ENCODE data around the gene SMAD1.
"Not testable (repeated sequence)": the region's sequence is repeated elsewhere in the genome, so short reads cannot be mapped to it uniquely, and the experiment has no call there.

The SMAD1 gene

DNA sequence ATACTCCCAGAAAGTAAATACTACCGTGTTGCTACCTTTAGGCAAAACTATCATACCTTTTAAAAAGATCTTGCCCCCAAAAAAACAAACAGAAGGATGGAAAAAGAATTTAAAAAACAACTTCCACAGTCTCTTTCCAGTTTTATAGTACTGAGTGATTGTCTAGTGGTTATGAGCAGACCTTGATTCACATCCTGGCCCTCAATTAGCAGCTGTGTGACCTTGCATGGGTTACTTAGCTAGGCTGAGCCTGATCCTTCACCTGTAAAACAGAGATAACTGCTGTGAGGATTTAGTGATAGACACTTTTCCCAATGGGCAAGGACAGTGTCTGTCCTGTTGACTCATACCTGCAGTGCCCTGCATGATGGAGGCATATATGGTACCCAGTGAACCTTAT lies 49.0 kb downstream of the SMAD1 start:
- DNase-seq, result no peak

- DNase-seq, result no peak
Observed at GRCh38 chr4:145531223-145531622, 49.6 kb downstream of the SMAD1 start.

DNA sequence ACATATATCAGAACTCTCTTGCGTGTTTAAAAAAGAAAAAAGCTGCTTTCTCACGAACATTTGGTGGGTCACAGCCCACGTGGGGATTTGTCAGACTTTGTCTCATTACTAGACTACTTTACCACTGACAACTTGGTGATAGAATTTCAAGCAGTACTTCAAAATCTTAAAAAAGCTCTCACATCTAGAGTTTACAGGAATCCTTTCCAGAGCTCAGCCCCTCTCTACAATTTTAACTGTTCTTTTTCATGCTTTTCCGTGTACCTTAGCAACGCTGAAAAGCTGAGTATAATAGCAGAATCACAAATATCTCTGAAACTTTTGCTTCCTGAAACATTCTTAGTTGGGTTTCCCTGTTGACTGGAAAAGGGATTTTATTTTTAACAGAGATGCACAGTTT lies 50.2 kb downstream of the SMAD1 start:
- no peak for DNase-seq

GRCh38 chr4:145533001-145533400 lies 51.3 kb downstream of the SMAD1 start:
- DNase-seq, result no peak

DNA sequence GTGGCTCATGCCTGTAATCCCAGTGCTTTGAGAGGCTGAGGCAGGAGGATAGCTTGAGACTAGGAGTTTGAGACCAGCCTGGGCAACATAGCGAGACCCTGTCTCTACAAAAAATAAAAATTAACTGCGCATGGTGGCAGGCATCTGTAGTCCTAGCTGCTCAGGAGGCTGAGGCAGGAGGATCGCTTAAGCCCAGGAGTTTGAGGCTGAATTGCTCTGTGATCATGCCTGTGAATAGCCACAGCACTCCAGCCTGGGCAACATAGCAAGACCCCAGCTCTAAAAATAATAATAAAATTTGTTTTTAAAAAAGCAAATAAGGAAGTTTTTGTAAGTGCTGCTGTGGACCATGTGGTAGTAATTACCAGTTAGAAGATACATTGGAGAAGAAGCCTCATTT lies 51.8 kb downstream of the SMAD1 start:
- DNase-seq, result not testable (repeated sequence)

- no peak for DNase-seq
Observed at GRCh38 chr4:145533961-145534360, 52.3 kb downstream of the SMAD1 start.

- no peak for DNase-seq
Observed at GRCh38 chr4:145535202-145535601, 53.5 kb downstream of the SMAD1 start.

DNA sequence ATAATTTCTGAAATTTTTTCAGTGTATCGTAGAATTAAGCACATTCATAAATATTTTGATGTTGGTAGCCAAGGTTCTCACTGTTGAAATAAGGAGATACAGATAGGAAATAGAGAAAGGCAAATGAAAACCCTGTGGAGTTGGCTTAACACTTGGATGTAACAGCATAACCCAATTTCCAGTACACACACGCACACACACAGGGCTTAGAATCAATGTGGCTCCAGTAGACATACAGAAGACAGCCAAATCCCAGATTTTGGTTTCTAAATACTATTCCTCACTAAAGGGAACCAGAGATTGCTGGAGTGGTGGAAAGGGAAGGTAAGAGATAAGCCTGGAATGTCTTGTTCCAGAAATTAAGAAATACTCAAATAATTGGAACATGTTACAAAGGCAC lies 54.4 kb downstream of the SMAD1 start:
- DNase-seq, result no peak

DNA sequence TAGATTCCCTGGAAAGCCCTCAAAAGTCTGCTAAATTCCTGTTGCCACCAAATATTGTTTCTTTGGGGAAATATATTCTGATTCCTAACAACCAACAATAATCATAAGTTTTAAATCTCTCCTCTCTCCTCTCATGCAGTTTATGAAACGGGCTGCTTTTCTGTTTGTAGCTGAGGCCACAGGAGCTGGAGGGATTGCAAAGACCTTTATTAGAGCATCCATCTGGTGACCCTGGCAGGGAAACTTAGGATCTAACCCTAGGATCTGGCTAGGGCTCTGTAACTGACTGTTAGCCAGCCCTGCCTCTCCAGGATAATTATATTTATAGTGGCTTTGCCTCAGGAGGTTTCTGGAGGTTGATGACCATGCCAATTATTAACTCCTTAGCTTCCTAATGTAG lies 56.9 kb downstream of the SMAD1 start:
- no peak for DNase-seq

GRCh38 chr4:145539671-145540070 lies 58.0 kb downstream of the SMAD1 start:
- DNase-seq, result no peak

GRCh38 chr4:145540235-145540634 lies 58.6 kb downstream of the SMAD1 start:
- no peak for DNase-seq

DNA sequence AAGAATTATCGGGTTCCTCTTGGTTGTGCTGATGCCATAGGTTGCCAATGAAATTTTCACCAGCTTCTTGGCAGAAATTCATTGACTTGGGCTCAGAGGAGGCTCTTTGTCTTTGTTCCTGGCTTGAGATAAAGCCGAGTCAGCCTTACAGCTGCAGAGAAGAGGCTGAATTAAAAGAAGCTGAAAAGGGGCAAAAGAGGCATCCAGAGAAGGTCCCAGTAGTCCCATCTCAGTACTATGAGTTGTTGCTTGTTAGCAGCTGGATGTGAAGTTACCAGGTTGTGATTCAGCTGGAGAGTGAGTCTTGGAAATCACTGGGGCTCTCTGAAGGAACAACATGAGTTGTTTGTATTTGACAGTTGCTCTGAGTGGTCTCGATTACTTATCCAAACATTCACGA lies 59.7 kb downstream of the SMAD1 start:
- no peak for DNase-seq

- no peak for DNase-seq
Observed at GRCh38 chr4:145545031-145545430, 63.4 kb downstream of the SMAD1 start.

DNA sequence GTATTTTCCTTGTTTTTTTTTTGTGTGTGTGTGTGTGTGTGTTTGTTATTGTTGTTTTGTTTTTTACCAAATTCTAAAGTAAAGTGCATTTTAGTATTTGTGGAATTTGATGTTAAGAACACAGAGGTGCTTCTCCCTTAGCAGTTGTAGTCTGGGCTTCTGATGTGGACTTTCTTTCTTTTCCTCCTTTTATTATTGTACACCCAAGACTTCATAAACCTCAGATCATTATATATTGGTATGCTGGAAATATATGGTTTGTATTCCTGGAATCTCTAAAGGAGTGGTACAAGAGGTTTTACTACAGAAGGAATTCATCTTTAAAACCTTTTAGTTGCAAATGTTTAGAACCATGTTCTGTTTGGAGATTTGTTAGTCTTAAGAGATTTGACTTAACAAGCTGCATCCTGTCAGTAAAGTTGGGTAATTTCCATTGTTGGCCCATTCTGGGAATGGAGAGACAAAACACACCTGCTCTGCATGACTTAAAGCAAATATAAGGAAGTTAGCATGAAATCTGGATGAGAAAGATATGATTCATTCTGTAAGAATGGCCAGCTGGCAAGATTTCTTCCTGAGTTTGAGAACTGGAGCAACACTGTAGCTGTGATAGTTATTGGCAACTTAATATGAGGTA lies 64.0 kb downstream of the SMAD1 start:
- no peak for DNase-seq

GRCh38 chr4:145546175-145546915 lies 64.7 kb downstream of the SMAD1 start:
- no peak for DNase-seq

- no peak for DNase-seq
Observed at GRCh38 chr4:145551660-145552059, 70.0 kb downstream of the SMAD1 start.

DNA sequence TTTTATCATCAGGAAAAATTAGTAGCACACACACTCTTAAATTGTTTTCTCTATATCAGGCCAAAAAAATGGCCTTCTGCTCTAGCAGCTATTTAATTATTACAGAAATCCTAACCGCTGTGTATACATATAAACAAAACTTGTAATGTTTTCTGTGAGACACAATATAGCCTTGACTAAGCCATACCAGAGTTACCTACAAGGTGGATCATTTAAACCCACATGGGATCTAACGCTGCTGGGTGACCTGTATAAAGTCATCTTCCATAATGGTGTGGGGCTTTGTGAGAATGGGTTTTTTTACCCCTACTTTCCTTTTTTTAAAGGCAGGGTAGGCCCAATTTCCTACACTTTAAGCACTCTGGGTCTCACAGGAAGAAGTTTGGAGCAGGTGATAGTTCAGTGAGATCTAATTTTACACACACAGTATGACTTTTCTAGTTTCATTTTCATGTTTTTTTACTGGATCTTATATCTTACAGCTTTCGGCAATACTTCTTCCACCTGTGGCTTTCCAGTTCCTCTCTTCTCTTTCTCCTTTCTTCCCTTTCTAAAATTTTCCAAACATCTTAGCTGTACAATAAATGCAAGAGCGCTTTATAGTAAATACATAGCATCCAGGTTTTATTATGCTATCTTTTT lies 70.6 kb downstream of the SMAD1 start:
- DNase-seq, result no peak

- DNase-seq, result no peak
Observed at GRCh38 chr4:145553375-145553774, 71.7 kb downstream of the SMAD1 start.

DNA sequence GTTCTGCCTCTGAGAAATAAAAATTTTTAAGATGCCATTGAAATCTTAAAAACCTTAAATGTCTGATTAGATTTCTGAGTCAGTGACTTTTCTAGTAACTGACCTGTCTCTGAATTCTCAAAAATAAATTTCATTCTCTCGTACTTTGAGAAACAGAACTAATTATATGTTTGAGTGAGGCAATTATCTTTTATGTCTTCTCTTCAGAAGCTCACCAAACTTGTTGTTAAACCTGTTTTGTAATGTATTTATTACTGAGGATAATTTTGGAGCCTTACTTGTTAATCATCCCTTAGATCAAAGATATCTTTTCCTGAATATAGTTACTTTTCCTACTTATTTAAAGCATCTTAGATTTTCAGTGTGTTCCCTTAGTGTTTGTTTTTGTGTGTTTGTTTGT lies 73.0 kb downstream of the SMAD1 start:
- no peak for DNase-seq

GRCh38 chr4:145557720-145558119 lies 76.1 kb downstream of the SMAD1 start:
- DNase-seq, result peak; percentile 49

GRCh38 chr4:145563293-145563985 lies 81.8 kb downstream of the SMAD1 start:
- no peak for DNase-seq

DNA sequence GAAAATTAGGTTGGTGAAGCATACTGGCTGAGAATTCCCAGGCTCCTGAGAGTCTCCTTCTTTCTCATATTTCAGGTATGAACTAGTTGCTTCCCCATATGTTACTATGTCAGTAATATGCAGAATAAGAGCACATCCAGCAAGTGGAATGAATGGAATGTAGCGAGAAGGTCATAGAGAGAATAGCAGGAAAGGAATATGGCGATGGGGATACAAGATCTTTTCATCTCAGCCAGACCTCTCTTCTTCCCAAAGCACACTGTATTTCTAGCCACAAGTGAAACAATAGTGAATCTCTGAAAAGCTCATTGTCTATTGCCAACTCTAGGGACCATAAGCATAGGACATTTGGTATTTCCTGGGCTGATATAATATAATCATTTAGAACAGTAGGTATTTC lies 82.9 kb downstream of the SMAD1 start:
- no peak for DNase-seq

DNA sequence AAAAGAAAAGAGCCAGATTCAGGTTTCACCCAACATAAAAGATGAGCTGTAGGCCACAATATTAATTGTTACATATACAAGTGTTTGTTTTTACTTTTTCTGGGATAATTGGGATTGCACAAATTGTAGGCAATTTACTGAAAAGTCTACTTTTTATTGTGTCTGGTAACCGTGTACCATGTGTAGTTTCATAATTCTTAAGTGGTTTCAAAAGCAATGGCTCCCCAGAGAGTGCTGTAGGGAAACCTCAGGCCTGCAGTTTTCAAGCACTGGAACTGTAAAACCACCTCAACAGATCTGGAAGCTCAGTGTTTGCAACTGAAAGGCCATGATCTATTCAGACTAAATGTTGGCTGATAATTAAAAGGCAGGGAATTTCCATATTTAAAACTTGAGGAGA lies 83.7 kb downstream of the SMAD1 start:
- no peak for DNase-seq

Measured in activated naive CD4-positive, alpha-beta T cell treated with Interleukin-2 at 50 U/mL for 16 hours (primary cell).